WERI-Rb-1 (cell line): ENCODE measurements around the gene LRP1B.

Source experiments
- DNase-seq: peaks from one replicate; pipeline ENCODE4 v3.0.0-alpha.2; 2020
- H3K27ac ChIP-seq: fragments of 250-450 bp; sonication (Bioruptor Pico); 2 replicates; pipeline ENCODE4 v1.5.1; 2020; ENCODE audit warnings: mild to moderate bottlenecking, moderate library complexity
- H3K27me3 ChIP-seq: fragments of 250-450 bp; sonication (Bioruptor Pico); 2 replicates; pipeline ENCODE4 v1.5.1; 2021; ENCODE audit warnings: mild to moderate bottlenecking, low read depth, moderate library complexity; ENCODE audit not compliant: insufficient read depth, severe bottlenecking
- H3K36me3 ChIP-seq: fragments of 250-450 bp; sonication (Bioruptor Pico); 2 replicates; pipeline ENCODE4 v1.5.1; 2020; ENCODE audit warnings: mild to moderate bottlenecking, moderate library complexity
- H3K4me3 ChIP-seq: 2 replicates; pipeline ENCODE4 v1.5.1; 2011; ENCODE audit warnings: low read depth, mild to moderate bottlenecking, control low read depth, low read length
- H3K9me3 ChIP-seq: fragments of 250-450 bp; sonication (Bioruptor Pico); 2 replicates; pipeline ENCODE4 v1.5.1; 2021; ENCODE audit warnings: mild to moderate bottlenecking, moderate library complexity; ENCODE audit not compliant: severe bottlenecking
- TF ChIP-seq, protein P1 (sequence below): IDR thresholded peaks from 2 replicates; pipeline ENCODE4 v1.5.1; 2011; ENCODE audit warnings: low read depth, mild to moderate bottlenecking, control low read depth, inconsistent platforms, low read length

Gene LRP1B

DNA sequence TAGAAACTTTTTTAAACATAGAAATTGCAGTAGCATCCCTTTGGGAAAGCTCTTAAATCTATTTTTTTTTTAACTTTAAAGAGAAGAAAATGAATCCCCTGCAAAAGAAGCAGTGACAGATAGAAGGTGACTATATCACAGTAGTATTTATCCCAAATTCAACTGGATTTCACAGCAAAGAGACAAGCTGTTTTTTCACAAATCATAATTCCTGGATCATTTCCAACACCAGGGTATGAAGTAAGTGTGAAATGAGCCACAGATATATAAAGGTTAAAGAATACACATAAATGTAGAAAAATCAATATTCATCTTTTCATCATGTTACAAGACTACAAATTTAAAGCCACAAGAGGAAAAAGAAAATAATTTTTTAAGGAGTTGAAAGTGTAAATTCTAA lies 1945.7 kb downstream of the LRP1B start:
- Histone ChIP-seq H3K4me3 (no peak overlapping the region), H3K27me3 (no peaks in the 10 kb centered on the region), H3K9me3 (no peaks in the 10 kb centered on the region), H3K36me3 (no peaks in the 10 kb centered on the region), H3K27ac (no peak overlapping the region)
- no peak for DNase-seq
- TF ChIP-seq, protein P1, sequence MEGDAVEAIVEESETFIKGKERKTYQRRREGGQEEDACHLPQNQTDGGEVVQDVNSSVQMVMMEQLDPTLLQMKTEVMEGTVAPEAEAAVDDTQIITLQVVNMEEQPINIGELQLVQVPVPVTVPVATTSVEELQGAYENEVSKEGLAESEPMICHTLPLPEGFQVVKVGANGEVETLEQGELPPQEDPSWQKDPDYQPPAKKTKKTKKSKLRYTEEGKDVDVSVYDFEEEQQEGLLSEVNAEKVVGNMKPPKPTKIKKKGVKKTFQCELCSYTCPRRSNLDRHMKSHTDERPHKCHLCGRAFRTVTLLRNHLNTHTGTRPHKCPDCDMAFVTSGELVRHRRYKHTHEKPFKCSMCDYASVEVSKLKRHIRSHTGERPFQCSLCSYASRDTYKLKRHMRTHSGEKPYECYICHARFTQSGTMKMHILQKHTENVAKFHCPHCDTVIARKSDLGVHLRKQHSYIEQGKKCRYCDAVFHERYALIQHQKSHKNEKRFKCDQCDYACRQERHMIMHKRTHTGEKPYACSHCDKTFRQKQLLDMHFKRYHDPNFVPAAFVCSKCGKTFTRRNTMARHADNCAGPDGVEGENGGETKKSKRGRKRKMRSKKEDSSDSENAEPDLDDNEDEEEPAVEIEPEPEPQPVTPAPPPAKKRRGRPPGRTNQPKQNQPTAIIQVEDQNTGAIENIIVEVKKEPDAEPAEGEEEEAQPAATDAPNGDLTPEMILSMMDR, result no peak

DNA sequence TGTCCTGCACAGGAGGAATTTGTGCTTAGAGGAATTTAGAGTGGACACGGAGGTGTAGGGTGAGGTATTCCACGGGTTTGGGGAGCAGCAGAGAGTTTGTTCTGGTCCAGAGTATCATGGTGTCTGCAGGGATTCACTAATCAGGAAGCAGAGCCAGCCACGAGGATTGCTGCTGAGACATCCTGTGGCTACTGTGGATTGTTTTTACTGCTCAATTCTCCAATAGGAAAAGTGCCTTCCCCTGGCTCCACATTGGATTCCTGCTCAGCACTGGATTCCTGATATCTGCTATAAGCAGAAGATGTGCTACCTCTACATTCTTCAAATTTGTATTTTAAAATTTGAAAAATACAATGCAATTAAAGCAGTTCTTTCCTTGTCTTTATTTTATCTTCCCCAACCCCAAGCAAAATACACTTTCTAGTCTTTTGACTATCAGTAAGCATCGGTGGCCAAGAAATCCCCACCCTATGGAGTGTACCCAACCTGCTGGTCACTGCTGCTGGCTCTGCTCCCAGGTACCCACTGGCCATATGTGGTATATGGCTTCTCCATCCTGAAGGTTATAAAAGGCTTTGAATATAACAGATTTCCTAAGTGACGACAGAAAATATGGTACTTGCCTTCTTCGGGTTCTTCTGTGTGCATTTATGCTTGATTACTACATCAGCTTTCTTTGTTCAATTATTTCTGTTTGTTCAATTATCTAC lies 1947.6 kb downstream of the LRP1B start:
- no peak for DNase-seq
- TF ChIP-seq, protein P1, result no peak
- Histone ChIP-seq H3K4me3 (no peak overlapping the region), H3K27ac (no peak overlapping the region), H3K9me3 (no peaks in the 10 kb centered on the region), H3K27me3 (no peaks in the 10 kb centered on the region), H3K36me3 (no peaks in the 10 kb centered on the region)
